Mucosa of stomach (tissue), 1 donor: ENCODE measurements around the gene SDCBP2.
"Not testable (repeated sequence)": the region's sequence is repeated elsewhere in the genome, so short reads cannot be mapped to it uniquely, and the experiment has no call there.

ENCODE experiments used
- H3K27me3 ChIP-seq: one replicate; pipeline ENCODE4 v1.7.0; 2013; ENCODE audit warnings: mild to moderate bottlenecking, low read length; ENCODE audit not compliant: control insufficient read depth, insufficient read depth
- H3K36me3 ChIP-seq: one replicate; pipeline ENCODE4 v1.7.0; 2013; ENCODE audit warnings: low read length; ENCODE audit not compliant: control insufficient read depth, insufficient read depth
- H3K4me1 ChIP-seq: one replicate; pipeline ENCODE4 v1.7.0; 2013; ENCODE audit warnings: mild to moderate bottlenecking, low read length; ENCODE audit not compliant: control insufficient read depth, insufficient read depth
- H3K4me3 ChIP-seq: one replicate; pipeline ENCODE4 v1.7.0; 2013; ENCODE audit warnings: low read length
- H3K9ac ChIP-seq: one replicate; pipeline ENCODE4 v1.7.0; 2013; ENCODE audit warnings: mild to moderate bottlenecking, low read length, moderate library complexity
- H3K9me3 ChIP-seq: one replicate; pipeline ENCODE4 v1.7.0; 2013; ENCODE audit warnings: mild to moderate bottlenecking, low read length, moderate library complexity; ENCODE audit not compliant: control insufficient read depth
- donor health status: Pancreatic carcinoma.

SDCBP2 gene

DNA sequence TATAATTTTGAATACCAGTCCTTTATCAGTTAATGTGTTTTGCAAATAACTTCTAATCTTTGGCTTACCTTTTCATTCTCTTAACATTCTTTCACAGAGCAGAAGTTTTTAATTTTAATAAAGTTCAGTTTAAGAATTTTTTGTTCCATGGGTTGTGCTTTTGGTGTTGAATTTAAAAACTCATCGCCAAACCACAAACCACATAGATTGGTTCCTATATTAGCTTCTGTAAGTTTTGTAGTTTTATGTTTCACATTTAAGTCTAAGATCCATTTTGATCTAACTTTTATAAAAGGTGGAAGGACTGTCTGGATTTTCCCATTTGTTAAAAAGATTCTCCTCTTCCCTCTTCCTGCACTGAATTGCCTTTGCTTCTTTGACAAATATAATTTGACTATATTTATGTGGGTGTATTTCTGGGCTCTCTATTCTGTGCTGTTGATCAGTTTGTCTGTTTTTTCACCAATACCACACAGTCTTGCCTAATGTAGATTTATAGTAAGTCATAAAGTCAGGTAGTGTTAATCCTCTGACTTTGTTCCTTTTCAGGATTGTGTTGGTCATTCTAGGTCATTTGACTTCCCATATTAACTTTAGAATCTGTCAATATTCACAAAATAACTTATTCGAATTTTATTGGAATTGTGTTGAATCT, 17.5 kb upstream of the SDCBP2 start:
- Histone ChIP-seq H3K9ac (no peak overlapping the region), H3K9me3 (no peaks in the 10 kb centered on the region), H3K36me3 (no peaks in the 10 kb centered on the region), H3K27me3 (no peaks in the 10 kb centered on the region), H3K4me1 (no peaks in the 10 kb centered on the region), H3K4me3 (no peak overlapping the region)

DNA sequence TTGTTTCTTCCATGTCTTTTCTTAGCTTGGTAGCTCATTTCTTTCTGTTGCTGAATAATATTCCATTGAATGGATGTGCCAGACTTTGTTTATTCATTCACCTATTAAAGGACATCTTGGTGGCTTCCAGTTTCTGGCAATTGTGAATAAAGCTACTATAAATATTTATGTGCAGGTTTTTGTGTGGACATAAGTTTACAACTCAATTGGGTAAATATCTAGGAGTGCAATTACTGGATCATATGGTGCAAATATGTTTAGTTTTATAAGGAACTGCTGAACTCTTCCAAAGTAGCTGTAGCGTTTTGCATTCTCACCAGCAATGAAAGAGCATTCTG, 16.8 kb upstream of the SDCBP2 start:
- H3K4me3 ChIP-seq = no peak overlapping the region
- no peaks in the 10 kb centered on the region for H3K9me3 ChIP-seq
- H3K27me3 ChIP-seq = no peaks in the 10 kb centered on the region
- H3K4me1 ChIP-seq = no peaks in the 10 kb centered on the region
- H3K9ac ChIP-seq = no peak overlapping the region
- H3K36me3 ChIP-seq = no peaks in the 10 kb centered on the region

DNA sequence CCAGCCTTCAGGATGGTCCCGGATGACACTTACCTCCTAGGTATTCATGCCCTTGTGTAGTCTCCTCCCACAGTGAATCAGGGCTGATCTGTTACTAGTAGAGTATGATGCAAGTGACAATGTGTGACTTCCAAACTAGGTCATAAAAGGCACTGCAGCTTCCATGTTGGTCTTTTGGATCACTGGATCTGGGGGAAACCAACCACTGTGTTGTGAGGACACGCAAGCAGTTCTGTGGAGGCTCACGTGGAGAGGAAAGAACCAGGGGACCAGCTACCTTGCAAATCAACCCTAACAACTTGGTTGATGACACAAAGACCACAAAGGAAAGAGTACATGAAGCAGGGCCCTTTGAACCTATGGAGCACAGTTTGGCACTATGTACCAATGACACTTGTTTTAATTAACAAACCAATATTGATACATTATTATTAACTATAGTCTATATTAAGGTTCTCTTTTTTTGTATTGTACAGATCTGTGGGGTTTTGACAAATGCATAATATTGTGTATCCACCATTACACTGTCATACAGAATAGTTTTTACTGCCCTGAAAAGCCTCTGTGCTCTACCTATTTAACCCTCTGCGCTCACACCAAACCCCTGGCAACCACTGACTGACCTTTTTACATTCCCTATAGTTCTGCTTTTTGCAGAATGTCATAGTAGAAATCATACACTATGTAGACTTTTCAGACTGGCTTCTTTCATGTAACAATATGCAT, 16.3 kb upstream of the SDCBP2 start:
- Histone ChIP-seq H3K4me3 (no peak overlapping the region), H3K9me3 (no peaks in the 10 kb centered on the region), H3K27me3 (no peaks in the 10 kb centered on the region), H3K36me3 (no peaks in the 10 kb centered on the region), H3K4me1 (no peaks in the 10 kb centered on the region), H3K9ac (no peak overlapping the region)

DNA sequence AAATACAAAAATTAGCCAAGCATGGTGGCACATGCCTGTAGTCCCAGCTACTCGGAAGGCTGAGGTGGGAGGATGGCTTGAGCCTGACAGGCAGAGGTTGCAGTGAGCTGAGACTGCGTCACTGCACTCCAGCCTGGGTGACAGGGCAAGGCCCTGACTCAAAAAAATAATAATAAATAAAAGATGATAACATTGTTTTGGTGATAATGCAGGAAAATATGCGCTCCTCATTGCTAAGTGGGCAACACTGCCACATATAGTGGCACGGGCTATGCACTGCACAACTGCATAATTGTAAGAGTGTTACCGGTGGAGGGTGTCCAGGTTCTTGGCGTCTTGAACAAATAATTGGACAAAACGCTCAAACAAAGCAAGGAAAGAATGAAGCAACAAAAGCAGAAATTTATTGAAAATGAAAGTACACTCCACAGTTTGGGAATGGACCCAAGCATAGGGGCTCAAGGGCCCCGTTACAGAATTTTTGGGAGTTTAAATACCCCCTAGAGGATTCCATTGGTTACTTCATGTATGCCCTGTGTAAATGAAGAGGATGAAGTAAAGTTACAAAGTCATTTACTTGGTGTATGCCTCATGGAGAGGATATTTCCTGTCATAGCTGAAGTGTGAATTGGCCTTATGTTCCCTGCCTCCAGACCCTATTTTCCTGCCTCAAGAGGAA, 14.6 kb upstream of the SDCBP2 start:
- not testable (repeated sequence) for H3K4me1 ChIP-seq, H3K9me3 ChIP-seq, H3K9ac ChIP-seq, H3K27me3 ChIP-seq, H3K36me3 ChIP-seq, H3K4me3 ChIP-seq

DNA sequence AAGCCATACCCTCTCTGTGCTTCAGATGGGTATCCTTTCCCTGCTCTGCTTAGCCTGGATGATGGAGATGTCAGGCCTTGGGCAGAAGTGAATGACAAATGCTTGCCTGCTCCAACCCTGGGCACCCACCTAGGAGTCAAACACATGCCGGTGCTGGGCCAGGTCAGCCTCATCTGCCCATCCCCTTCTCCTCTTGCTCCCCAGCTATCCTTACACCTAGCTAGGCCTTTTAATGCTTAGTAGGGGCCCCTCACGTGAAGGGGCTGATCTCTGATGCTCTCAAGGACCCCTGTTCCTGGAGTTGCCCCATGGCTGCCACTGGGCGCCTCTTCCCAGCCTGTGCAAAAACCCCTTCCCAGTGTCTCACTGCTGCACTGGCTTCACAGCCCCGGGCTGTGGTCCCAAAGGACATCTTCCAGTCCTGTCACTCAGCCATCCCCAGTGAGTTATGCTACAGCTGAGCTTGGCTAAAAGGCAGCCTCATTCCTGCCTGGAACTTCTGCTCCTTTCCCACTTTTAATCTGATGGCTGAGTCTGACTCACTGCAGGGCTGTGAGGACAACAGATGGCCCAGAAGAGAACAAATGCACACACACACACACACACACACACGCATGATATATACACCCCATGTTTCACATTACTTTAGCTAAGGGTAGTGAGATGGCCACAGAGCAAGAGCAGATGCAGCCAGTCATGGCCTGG, 12.8 kb upstream of the SDCBP2 start:
- H3K4me1 ChIP-seq = peaks cover 14% of the 10 kb centered on the region
- H3K36me3 ChIP-seq = no peaks in the 10 kb centered on the region
- no peaks in the 10 kb centered on the region for H3K9me3 ChIP-seq
- no peak overlapping the region for H3K9ac ChIP-seq
- no peaks in the 10 kb centered on the region for H3K27me3 ChIP-seq
- H3K4me3 ChIP-seq = no peak overlapping the region

DNA sequence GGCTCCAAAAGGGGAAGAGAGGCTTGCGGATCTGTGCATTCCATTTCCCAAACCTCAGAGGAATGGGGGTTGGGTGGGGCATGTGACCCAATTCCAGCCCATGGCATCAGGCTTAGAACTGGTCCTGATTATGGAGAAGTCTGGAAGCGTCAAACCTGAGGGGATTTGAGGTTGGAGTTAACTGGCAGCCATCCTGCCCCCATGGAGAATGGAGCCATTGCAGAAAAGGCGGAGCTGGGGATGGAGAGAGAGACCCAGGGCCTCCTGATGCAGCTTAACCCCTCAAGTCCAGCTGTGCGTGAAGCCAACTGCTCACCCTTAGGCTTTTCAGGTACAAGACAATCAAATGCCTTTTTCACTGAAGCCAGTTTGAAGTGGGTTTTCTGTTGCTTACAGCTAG, 9.9 kb upstream of the SDCBP2 start:
- H3K36me3 ChIP-seq = no peaks in the 10 kb centered on the region
- H3K9ac ChIP-seq = no peak overlapping the region
- no peaks in the 10 kb centered on the region for H3K27me3 ChIP-seq
- H3K4me3 ChIP-seq = no peak overlapping the region
- no peaks in the 10 kb centered on the region for H3K9me3 ChIP-seq
- H3K4me1 ChIP-seq = peaks cover 21% of the 10 kb centered on the region

DNA sequence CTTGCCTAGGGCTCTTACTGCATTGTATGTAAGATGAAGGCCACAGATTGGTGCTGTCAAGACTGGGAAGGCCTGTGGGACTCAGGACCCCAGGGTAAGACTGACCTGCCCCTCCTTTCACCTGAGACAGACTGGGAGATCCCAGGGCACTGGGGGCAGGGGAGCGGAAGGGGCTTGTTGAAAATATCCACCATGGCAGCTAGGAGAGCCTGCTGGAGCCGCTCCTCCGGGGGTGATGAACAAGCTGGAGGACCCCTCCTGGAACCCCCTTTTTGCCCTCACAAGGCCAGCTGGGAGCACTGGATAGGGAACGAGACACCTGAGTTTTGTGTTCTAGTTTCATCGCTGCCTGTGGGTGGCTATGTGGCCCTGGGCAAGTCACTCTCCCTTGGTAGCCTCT, 9.2 kb upstream of the SDCBP2 start:
- no peak overlapping the region for H3K9ac ChIP-seq
- H3K36me3 ChIP-seq = no peaks in the 10 kb centered on the region
- peaks cover 21% of the 10 kb centered on the region for H3K4me1 ChIP-seq

DNA sequence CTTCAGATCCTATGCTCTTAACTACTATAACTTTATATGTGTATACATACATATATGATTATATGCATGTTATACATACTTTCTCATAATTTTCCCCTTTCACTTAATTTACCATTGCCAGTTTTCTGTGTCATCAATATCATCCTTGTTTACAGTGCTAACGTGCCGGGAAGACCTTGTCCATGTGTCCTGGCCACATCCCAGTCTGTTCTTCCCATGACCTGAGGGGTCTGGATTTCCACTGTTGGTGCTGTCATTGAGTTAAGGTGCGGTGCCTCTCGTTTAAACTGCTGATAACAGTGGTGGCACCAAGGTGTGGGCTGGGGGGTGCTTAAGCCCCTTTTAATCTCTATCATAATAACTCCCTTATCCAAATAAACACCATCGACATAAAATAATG, 8.5 kb upstream of the SDCBP2 start:
- Histone ChIP-seq H3K36me3 (no peaks in the 10 kb centered on the region), H3K27me3 (no peaks in the 10 kb centered on the region), H3K9ac (no peak overlapping the region), H3K9me3 (no peaks in the 10 kb centered on the region), H3K4me3 (no peak overlapping the region), H3K4me1 (peaks cover 21% of the 10 kb centered on the region)

More for the DNA sequence above, 9.2 kb upstream of the SDCBP2 start:
- H3K4me3 ChIP-seq = no peak overlapping the region
- no peaks in the 10 kb centered on the region for H3K27me3 ChIP-seq
- no peaks in the 10 kb centered on the region for H3K9me3 ChIP-seq

DNA sequence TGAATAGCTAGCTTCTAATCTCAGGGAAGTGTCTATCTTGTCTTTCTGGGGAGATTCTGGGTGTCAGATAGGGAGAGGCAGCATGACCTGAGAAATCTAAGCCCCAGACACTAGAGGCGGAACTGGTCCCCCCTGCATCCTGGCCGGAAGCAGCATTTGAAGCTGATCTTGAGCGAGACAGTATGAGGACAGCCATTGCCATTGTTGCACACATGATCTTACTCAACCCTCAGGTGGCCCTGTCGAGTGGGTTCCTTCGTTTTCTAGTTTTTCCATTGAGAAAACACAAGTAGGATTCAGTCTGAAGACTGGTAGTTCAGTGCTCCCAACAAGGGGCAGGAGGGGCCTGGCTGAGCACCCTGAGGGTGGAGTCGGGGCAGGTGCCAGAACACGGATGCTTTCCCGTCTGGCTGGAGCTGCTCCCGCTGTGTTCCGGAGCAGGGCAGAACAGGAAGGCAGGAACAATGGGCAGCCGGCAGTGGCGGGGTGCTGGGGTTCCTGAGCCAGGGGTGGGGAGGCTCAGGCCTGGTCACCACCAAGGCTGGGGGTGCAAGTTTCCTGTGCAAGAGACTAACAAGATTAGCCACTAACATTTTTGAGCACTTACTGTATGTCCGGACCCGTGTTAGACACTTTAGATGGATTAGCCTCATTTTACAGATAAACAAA, 7.9 kb upstream of the SDCBP2 start:
- Histone ChIP-seq H3K27me3 (no peaks in the 10 kb centered on the region), H3K4me1 (peaks cover 25% of the 10 kb centered on the region), H3K9ac (no peak overlapping the region), H3K4me3 (no peak overlapping the region), H3K9me3 (no peaks in the 10 kb centered on the region), H3K36me3 (no peaks in the 10 kb centered on the region)

DNA sequence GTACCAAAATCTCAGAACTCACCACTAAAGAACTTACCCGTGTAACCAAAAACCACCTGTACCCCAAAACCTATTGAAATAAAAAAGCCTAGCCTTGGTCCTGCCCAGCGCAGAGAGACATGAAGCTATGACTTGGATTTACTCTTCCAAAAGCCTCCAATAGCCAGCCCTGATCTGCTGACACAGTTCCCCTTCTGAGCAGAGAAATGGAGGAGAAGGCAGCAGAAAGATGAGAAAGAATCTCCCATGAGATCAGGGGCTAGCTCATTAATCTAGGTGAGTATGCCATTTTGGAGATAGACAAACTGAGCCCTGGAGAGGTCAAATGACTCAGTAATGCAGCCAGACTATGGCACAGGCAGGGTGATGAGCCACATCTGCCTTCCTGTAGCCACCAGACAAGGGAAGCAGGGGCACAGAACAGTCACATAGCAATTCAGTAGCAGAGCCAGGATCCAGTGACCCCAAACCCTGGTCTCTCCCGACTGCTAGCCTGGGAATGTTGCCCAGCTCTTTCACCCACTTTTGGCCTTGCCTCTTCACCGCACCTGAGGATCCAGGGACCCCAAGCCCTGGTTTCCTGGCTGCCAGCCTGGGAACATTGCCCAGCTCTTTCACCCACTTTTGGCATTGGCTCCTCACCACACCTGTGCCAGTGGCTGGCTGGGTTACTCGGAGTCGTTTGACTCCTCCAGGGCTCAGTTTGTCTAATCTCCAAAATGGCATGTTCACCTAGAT, 7.2 kb upstream of the SDCBP2 start:
- no peak overlapping the region for H3K9ac ChIP-seq
- no peaks in the 10 kb centered on the region for H3K27me3 ChIP-seq
- H3K9me3 ChIP-seq = no peaks in the 10 kb centered on the region
- H3K4me3 ChIP-seq = no peak overlapping the region
- H3K4me1 ChIP-seq = peaks cover 32% of the 10 kb centered on the region
- H3K36me3 ChIP-seq = no peaks in the 10 kb centered on the region

DNA sequence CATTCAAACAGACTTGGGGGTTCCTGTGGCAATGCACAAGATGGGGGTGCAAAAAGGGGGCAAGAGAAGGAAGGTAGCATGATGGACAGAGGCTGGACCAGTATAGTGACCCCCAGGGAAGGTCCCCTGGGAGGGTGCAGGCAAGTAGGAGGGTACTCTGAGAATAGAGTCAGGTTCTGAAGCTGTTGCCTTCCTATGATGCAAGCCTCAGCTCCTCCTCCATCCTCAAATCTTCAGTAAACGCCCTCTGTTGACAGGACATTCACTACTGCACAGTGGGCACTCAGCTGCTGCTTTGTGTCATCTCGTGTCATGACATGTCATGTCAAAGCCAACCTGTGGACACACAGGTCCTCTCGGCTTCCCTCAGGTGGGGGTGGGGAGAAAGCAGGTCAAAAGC, 5.8 kb upstream of the SDCBP2 start:
- Histone ChIP-seq H3K9me3 (no peaks in the 10 kb centered on the region), H3K27me3 (no peaks in the 10 kb centered on the region), H3K4me1 (peaks cover 46% of the 10 kb centered on the region), H3K9ac (no peak overlapping the region), H3K4me3 (no peak overlapping the region), H3K36me3 (no peaks in the 10 kb centered on the region)
